ENCODE results near the gene KCNJ12. TPM values are rescaled to one million over a fixed set of nuclear protein-coding genes. Genes with fewer than 3 reads are reported as not detected.
"Not testable (repeated sequence)": the region's sequence is repeated elsewhere in the genome, so short reads cannot be mapped to it uniquely, and the experiment has no call there.

The KCNJ12 gene
- total RNA-seq, 2 experiments from 2014 or later: not detected

DNA sequence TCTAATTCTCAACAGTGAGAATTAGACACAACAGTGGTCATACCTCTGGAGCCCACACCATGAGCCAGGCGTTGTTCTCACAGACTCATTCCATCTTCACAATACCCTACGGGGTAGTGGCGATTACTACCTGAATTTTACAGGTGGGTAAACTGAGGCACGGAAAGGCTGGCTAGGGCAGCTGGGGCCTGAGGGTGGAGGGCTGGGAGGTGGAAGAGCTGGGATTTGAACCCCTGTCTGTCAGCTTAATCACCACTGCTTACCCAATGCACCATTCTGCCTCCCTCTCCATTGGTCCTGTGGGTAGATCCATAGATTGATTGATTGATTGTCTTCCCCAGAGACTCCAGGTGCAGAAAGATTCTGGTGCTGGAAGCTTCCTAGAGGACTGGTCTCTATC, 31.4 kb upstream of the KCNJ12 start:
- H3K4me1 Mint-ChIP-seq; H3K27ac Mint-ChIP-seq; H3K36me3 Mint-ChIP-seq; DNase-seq; H3K9me3 Mint-ChIP-seq; H3K4me3 Mint-ChIP-seq; POLR2A ChIA-PET; H3K27me3 Mint-ChIP-seq; ATAC-seq (ENCODE audit: low read depth): not testable (repeated sequence)

DNA sequence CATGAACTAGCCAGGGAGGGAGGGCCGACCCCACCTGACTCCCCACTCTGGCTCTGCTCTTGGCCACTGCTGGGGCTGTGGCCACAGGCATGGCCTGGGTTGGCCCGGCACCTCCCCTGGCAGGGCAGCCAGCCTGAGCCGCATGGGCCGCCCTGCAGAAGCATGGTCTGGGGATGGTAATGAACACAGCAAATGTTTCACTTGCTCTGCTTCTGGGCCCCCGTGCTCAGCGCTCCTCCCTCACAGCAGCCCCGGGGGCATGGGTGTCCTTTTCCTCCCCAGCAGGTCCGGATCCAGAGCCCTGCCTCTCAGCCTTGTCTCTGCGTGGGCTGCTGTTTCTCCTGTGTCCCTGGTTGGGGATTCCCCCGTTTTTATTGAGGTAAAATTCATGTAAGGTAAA, 30.9 kb upstream of the KCNJ12 start:
- ATAC-seq (ENCODE audit: low read depth) (no peak), DNase-seq (no peak)
- H3K27me3 Mint-ChIP-seq: no peaks in the 10 kb centered on the region
- no peaks in the 10 kb centered on the region for H3K9me3 Mint-ChIP-seq
- POLR2A ChIA-PET: no interaction called here
- peaks cover 1% of the 10 kb centered on the region for H3K4me1 Mint-ChIP-seq
- no peak overlapping the region for H3K27ac Mint-ChIP-seq
- no peaks in the 10 kb centered on the region for H3K36me3 Mint-ChIP-seq
- no peak overlapping the region for H3K4me3 Mint-ChIP-seq

DNA sequence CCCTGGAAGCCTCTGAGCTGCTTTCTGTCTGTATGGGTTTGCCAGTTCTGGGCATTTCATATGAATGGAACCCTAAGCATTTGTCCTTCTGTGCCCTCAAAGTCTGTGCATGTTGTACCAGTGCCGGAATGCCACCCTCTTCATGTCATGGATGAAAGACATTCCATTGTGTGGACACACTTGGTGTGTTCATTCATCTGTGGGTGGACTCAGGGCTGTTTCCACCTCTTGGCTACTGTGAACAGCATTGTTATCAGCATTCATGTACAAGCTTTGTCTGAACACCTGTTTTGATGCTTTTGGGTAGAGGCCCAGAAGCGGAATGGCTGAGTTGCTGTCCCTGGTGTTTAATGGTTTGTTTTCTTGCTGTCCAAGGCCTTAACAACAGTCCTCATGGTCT, 30.1 kb upstream of the KCNJ12 start:
- H3K27me3 Mint-ChIP-seq; H3K4me1 Mint-ChIP-seq; POLR2A ChIA-PET; ATAC-seq (ENCODE audit: low read depth); H3K9me3 Mint-ChIP-seq; DNase-seq; H3K36me3 Mint-ChIP-seq; H3K27ac Mint-ChIP-seq; H3K4me3 Mint-ChIP-seq: not testable (repeated sequence)

GRCh38 chr17:21346651-21347250, 29.4 kb upstream of the KCNJ12 start:
- H3K27ac Mint-ChIP-seq; POLR2A ChIA-PET; H3K27me3 Mint-ChIP-seq; ATAC-seq (ENCODE audit: low read depth); H3K4me1 Mint-ChIP-seq; H3K4me3 Mint-ChIP-seq; DNase-seq; H3K9me3 Mint-ChIP-seq; H3K36me3 Mint-ChIP-seq: not testable (repeated sequence)

GRCh38 chr17:21347660-21348059, 28.5 kb upstream of the KCNJ12 start:
- H3K4me1 Mint-ChIP-seq; H3K36me3 Mint-ChIP-seq; DNase-seq; H3K4me3 Mint-ChIP-seq; H3K27ac Mint-ChIP-seq; ATAC-seq (ENCODE audit: low read depth); H3K27me3 Mint-ChIP-seq; H3K9me3 Mint-ChIP-seq; POLR2A ChIA-PET: not testable (repeated sequence)

GRCh38 chr17:21348081-21348925, 27.9 kb upstream of the KCNJ12 start:
- H3K4me1 Mint-ChIP-seq, H3K27me3 Mint-ChIP-seq, H3K36me3 Mint-ChIP-seq, POLR2A ChIA-PET, H3K4me3 Mint-ChIP-seq, H3K27ac Mint-ChIP-seq, DNase-seq, H3K9me3 Mint-ChIP-seq: not testable (repeated sequence)
- ATAC-seq (ENCODE audit: low read depth): peak; percentile 36

DNA sequence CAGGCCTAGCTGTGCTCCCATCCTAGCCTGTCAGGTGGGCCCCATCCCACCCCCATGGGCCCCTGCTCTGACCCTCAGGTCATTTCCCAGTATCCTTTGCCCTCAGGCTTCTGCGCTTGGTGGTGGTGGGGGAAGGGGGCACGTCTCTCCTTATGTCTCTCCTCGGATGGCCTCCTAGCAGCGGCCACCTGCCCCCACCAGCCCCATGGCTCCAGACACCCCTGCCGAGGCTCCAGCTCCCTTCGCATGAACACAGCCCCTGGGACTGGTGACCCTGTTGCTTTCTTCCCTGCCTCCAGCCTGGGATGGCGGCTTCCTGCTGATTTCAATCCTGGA, 27.3 kb upstream of the KCNJ12 start:
- H3K9me3 Mint-ChIP-seq; H3K27me3 Mint-ChIP-seq; H3K36me3 Mint-ChIP-seq; ATAC-seq (ENCODE audit: low read depth); H3K27ac Mint-ChIP-seq; POLR2A ChIA-PET; DNase-seq; H3K4me1 Mint-ChIP-seq; H3K4me3 Mint-ChIP-seq: not testable (repeated sequence)

DNA sequence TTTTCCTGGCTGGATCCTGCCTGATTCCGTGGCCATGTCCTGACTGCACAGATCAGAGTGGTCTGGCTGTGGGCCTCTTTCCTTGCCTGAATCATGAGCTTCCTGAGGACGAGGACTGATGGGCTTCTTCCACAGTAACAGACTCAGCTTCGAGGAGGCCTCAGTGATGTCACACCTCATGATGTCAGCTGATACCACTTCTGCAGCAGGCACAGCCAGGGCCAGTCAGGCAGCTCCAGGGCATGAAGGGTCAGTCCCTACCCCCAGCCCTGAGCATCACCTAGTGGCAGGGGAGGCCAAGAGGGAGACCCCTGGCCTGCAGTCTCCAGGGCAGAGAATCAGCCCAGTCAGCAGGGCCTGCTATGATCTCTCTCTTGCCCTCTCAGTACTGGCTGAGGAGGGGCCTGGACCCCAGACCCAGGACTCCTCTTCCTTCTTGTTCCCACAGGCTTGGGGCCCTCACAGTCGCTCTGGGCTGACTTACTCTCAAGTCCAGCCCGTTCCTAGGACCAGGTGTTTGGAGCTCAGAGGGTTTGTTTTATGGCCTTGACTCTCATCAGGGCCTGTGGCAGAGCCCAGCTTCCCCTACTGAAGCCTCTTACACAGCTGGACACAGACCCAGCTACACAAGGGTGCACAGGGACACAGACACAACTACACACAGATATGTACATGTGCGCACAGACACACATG, 26.7 kb upstream of the KCNJ12 start:
- H3K36me3 Mint-ChIP-seq; POLR2A ChIA-PET; H3K27me3 Mint-ChIP-seq; H3K4me1 Mint-ChIP-seq; H3K27ac Mint-ChIP-seq; H3K9me3 Mint-ChIP-seq; H3K4me3 Mint-ChIP-seq; ATAC-seq (ENCODE audit: low read depth): not testable (repeated sequence)
- DNase-seq: peak; percentile 10

DNA sequence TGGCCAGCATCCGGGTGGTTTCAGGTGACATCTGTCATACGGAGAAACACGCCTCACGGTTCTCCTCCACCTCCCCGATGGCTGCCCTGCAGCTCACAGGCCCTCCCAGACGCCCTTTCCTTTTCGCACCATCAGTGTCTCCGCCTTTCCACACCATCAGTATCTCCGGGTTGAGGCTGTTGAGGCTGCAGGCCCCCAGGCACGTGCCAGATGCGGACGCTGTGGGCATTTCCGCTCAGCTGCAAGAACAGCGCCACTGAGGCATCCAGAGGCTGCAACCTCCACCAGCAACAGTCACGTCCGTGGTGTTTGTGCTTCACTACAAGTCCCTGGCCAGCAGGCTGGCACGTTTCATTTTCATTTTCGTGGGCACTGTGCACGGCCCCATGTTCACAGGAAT, 25.7 kb upstream of the KCNJ12 start:
- H3K4me3 Mint-ChIP-seq; POLR2A ChIA-PET; H3K27ac Mint-ChIP-seq; H3K36me3 Mint-ChIP-seq; H3K27me3 Mint-ChIP-seq; H3K4me1 Mint-ChIP-seq; ATAC-seq (ENCODE audit: low read depth); H3K9me3 Mint-ChIP-seq: not testable (repeated sequence)
- peak; percentile 11 for DNase-seq

DNA sequence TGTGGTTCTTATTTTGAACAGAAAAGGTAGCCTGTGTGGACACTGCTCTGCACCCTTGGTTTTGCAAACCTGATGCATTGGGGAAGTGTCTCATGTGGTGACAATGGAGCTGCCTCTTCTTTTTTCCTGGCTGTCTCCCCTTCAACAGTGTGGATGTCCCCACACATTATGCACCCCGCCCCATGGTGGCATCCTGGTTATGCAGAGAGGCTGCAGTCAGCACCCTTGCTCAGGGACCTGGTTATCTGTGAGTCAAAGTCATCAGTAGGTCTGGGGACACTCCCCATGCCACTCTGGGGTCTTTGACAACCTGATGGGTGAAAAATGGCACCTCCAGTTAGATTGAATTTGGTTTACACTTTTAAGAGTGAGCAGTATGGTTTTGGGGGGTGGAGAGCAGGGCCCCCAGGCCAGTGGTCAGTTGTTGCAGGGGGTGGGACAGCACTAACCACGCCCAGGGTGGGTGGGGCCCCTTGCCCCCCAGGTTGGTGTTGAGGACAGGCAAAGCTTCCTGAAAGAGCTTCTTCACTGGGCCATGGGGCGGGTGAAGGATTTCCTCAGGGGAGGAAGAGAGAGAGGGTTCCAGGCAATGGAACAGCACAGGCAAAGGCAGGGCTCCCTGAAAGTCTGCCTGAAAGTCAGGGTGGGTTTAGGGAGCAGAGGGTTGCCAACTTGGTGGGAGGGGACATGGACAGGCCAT, 24.6 kb upstream of the KCNJ12 start:
- POLR2A ChIA-PET: no interaction called here
- Mint-ChIP-seq H3K36me3 (no peaks in the 10 kb centered on the region), H3K27ac (no peak overlapping the region), H3K4me3 (no peak overlapping the region), H3K9me3 (no peaks in the 10 kb centered on the region), H3K27me3 (no peaks in the 10 kb centered on the region), H3K4me1 (peaks cover 1% of the 10 kb centered on the region)
- ATAC-seq (ENCODE audit: low read depth) (no peak), DNase-seq (peak; percentile 11)

DNA sequence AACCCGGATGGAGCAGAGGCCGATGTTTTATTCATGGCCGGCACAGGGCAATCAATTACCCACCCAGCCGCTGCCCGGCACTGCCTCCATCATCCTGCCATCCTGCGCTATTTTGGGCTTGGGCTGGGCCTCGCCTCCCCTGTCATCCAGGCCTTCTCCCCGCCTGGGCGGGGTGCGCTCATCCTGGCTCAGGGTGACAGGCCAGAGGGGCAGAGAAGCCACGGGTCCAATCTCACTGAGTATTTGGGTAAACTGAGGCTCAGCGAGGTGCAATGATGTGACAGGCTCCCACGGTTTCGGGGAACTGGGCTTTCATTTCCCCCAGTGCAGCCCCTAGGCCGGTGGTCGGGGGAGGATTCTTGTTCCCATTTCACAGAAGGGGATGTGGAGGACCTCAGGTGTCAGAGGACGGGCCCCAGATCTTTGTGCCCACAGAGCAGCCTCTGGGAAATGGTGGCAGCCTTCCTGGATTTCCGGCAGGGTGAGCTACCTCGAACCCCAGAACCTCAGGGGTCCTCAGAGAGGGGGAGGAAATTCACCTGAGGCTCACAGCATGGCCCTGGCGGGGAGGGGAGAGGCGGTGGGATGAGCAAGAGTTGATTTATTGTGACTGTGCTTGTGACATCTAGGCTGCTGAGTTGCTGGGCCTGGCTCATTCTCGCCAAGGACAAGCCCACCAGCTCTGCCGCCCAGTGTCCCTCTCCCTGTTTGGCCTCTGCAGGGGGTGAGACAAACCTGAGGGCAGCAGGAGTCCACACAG, 23.8 kb upstream of the KCNJ12 start:
- DNase-seq: peak; percentile 16
- Mint-ChIP-seq H3K27me3 (no peaks in the 10 kb centered on the region), H3K4me1 (peaks cover 1% of the 10 kb centered on the region), H3K4me3 (no peak overlapping the region), H3K27ac (no peak overlapping the region), H3K9me3 (no peaks in the 10 kb centered on the region), H3K36me3 (no peaks in the 10 kb centered on the region)
- POLR2A ChIA-PET: no interaction called here
- ATAC-seq (ENCODE audit: low read depth): no peak

GRCh38 chr17:21352981-21353265, 23.2 kb upstream of the KCNJ12 start:
- Mint-ChIP-seq H3K27ac (no peak overlapping the region), H3K9me3 (no peaks in the 10 kb centered on the region), H3K27me3 (no peaks in the 10 kb centered on the region), H3K4me1 (peaks cover 1% of the 10 kb centered on the region), H3K36me3 (no peaks in the 10 kb centered on the region), H3K4me3 (no peak overlapping the region)
- no peak for ATAC-seq (ENCODE audit: low read depth)
- POLR2A ChIA-PET: no interaction called here
- peak; percentile 7 for DNase-seq

- H3K27me3 Mint-ChIP-seq: no peaks in the 10 kb centered on the region
- H3K36me3 Mint-ChIP-seq: no peaks in the 10 kb centered on the region
- H3K27ac Mint-ChIP-seq: no peak overlapping the region
- no peaks in the 10 kb centered on the region for H3K9me3 Mint-ChIP-seq
- POLR2A ChIA-PET: no interaction called here
- no peak overlapping the region for H3K4me3 Mint-ChIP-seq
- H3K4me1 Mint-ChIP-seq: no peaks in the 10 kb centered on the region
- ATAC-seq (ENCODE audit: low read depth) (no peak), DNase-seq (peak; percentile 4)
Measured at GRCh38 chr17:21353326-21354010, 22.7 kb upstream of the KCNJ12 start.

Measured in activated naive CD8-positive, alpha-beta T cell treated with anti-CD3 and anti-CD28 coated beads, Interleukin-2, amount 10 ng/mL, durations not matched to agents 7 days and 5 days (primary cell).